NB4 (cell line): Measurements from ENCODE around the gene GOSR1.

Experiments
- DNase-seq: peaks from one replicate; pipeline ENCODE4 v3.0.0; 2010; ENCODE audit warnings: low read depth
- H3K4me3 ChIP-seq: one replicate; pipeline ENCODE4 v1.5.1; 2011; ENCODE audit warnings: mild to moderate bottlenecking, low read depth, low read length, moderate library complexity
- CTCF ChIP-seq: IDR thresholded peaks from one replicate; pipeline ENCODE4 v1.5.1; 2012; ENCODE audit warnings: low read depth, low read length
- MAX ChIP-seq: IDR thresholded peaks from 2 replicates; pipeline ENCODE4 v1.6.1; 2011; ENCODE audit warnings: low read depth, low read length
- MYC ChIP-seq: IDR thresholded peaks from 2 replicates; pipeline ENCODE4 v1.6.1; 2011; ENCODE audit warnings: low read depth, low read length
- POLR2A ChIP-seq: IDR thresholded peaks from 2 replicates; pipeline ENCODE4 v1.6.1; 2011; ENCODE audit warnings: mild to moderate bottlenecking; ENCODE audit not compliant: insufficient read length; ENCODE audit errors: extremely low read depth

GOSR1 gene

GRCh38 chr17:30506481-30506880, 29.3 kb downstream of the GOSR1 start:
- H3K4me3 ChIP-seq, result no peak overlapping the region
- TF ChIP-seq CTCF, result no peak
- no peak for TF ChIP-seq MAX
- TF ChIP-seq MYC, result no peak
- TF ChIP-seq POLR2A, result no peak
- no peak for DNase-seq

- H3K4me3 ChIP-seq, result no peak overlapping the region
- DNase-seq, result no peak
- TF ChIP-seq POLR2A (no peak), CTCF (no peak), MAX (no peak), MYC (no peak)
Measured at GRCh38 chr17:30513346-30513745, 36.1 kb downstream of the GOSR1 start.

GRCh38 chr17:30514895-30515596, 37.8 kb downstream of the GOSR1 start:
- no peak for DNase-seq
- TF ChIP-seq MAX, result no peak
- no peak for TF ChIP-seq CTCF
- TF ChIP-seq POLR2A, result no peak
- TF ChIP-seq MYC, result no peak
- H3K4me3 ChIP-seq, result no peak overlapping the region

GRCh38 chr17:30517786-30518185, 40.6 kb downstream of the GOSR1 start:
- no peak for DNase-seq
- TF ChIP-seq MAX, result no peak
- TF ChIP-seq POLR2A, result no peak
- no peak for TF ChIP-seq CTCF
- TF ChIP-seq MYC, result no peak
- H3K4me3 ChIP-seq, result no peak overlapping the region

GRCh38 chr17:30519166-30519565, 42.0 kb downstream of the GOSR1 start:
- TF ChIP-seq POLR2A, result no peak
- TF ChIP-seq CTCF, result no peak
- TF ChIP-seq MYC, result no peak
- no peak for TF ChIP-seq MAX
- no peak overlapping the region for H3K4me3 ChIP-seq
- no peak for DNase-seq
